ENCODE measurements around the gene COQ8B.

DNA sequence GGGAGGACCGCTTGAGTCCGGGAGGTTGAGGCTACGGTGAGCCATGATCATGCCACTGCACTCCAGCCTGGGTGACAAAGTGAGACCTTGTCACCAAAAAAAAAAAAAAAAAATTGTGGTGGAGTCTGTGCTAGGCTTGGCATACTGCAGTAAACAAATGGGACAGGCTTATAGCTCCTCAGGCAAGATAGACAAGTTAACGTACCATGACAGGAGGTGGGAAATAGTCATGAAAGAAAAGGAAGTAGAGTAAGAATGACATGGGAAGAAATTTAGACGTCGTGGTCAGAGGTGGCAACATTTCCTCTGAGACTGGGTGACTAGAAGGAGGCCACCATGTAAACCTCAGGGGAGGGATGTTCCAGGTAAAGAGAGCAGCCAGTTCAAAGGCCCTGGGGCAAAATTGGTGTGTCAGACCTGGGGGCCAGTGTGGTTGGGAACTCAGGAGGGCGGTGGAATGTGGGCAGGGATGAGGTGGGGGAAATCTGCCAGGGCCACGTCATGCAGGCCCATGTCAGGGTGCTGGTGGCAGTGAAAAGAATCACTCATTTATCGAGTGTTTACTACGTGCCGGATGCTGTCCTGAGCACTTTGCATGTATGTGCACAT, 39.9 kb upstream of the COQ8B start:
- TF ChIP-seq, protein P1, sequence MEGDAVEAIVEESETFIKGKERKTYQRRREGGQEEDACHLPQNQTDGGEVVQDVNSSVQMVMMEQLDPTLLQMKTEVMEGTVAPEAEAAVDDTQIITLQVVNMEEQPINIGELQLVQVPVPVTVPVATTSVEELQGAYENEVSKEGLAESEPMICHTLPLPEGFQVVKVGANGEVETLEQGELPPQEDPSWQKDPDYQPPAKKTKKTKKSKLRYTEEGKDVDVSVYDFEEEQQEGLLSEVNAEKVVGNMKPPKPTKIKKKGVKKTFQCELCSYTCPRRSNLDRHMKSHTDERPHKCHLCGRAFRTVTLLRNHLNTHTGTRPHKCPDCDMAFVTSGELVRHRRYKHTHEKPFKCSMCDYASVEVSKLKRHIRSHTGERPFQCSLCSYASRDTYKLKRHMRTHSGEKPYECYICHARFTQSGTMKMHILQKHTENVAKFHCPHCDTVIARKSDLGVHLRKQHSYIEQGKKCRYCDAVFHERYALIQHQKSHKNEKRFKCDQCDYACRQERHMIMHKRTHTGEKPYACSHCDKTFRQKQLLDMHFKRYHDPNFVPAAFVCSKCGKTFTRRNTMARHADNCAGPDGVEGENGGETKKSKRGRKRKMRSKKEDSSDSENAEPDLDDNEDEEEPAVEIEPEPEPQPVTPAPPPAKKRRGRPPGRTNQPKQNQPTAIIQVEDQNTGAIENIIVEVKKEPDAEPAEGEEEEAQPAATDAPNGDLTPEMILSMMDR (IDR thresholded peaks at IDR 0.05; ENCODE audit: low read length): no peak
- TF ChIP-seq EZH2 (IDR thresholded peaks at IDR 0.05; ENCODE audit: borderline replicate concordance, low read length): no peak

Measured in OCI-LY1 (cell line).